ENCODE results near the gene EIF3B.

EIF3B gene

GRCh38 chr7:2350055-2350454 lies 4.6 kb upstream of the EIF3B start:
- Histone ChIP-seq H3K4me1 (ENCODE audit: control insufficient read depth, insufficient read depth, low read length, unreplicated experiment) (no peaks in the 10 kb centered on the region), H2AFZ (ENCODE audit: low read length, unreplicated experiment) (no peak overlapping the region), H3K4me3 (ENCODE audit: low read depth, low read length) (no peak overlapping the region)

GRCh38 chr7:2350861-2351260 lies 3.8 kb upstream of the EIF3B start:
- no peak overlapping the region for H2AFZ ChIP-seq (ENCODE audit: low read length, unreplicated experiment)
- H3K4me1 ChIP-seq (ENCODE audit: control insufficient read depth, insufficient read depth, low read length, unreplicated experiment): no peaks in the 10 kb centered on the region
- no peaks in the 10 kb centered on the region for H3K36me3 ChIP-seq (ENCODE audit: insufficient read depth, low read length)
- no peak overlapping the region for H3K4me3 ChIP-seq (ENCODE audit: low read depth, low read length)
- peaks cover 27% of the 10 kb centered on the region for H3K79me2 ChIP-seq (ENCODE audit: control insufficient read depth, insufficient read depth, low read length, unreplicated experiment)
- no peaks in the 10 kb centered on the region for H3K27me3 ChIP-seq (ENCODE audit: insufficient read depth, low read length)
- no peak overlapping the region for H3K27ac ChIP-seq (ENCODE audit: low read depth, low read length)

More at GRCh38 chr7:2350055-2350454, 4.6 kb upstream of the EIF3B start:
- no peak overlapping the region for H3K27ac ChIP-seq (ENCODE audit: low read depth, low read length)
- H3K27me3 ChIP-seq (ENCODE audit: insufficient read depth, low read length): no peaks in the 10 kb centered on the region
- H3K36me3 ChIP-seq (ENCODE audit: insufficient read depth, low read length): no peaks in the 10 kb centered on the region
- peaks cover 19% of the 10 kb centered on the region for H3K79me2 ChIP-seq (ENCODE audit: control insufficient read depth, insufficient read depth, low read length, unreplicated experiment)

- Histone ChIP-seq H3K4me1 (ENCODE audit: control insufficient read depth, insufficient read depth, low read length, unreplicated experiment) (peaks cover 15% of the 10 kb centered on the region), H3K27ac (ENCODE audit: low read depth, low read length) (peak overlapping the region; percentile 98), H3K36me3 (ENCODE audit: insufficient read depth, low read length) (peaks cover 9% of the 10 kb centered on the region; the same call in 1 of the 2 replicates), H3K27me3 (ENCODE audit: insufficient read depth, low read length) (no peaks in the 10 kb centered on the region), H3K79me2 (ENCODE audit: control insufficient read depth, insufficient read depth, low read length, unreplicated experiment) (peaks cover 51% of the 10 kb centered on the region), H3K4me3 (ENCODE audit: low read depth, low read length) (peak overlapping the region; percentile 99), H2AFZ (ENCODE audit: low read length, unreplicated experiment) (peak overlapping the region; percentile 81)
Observed at GRCh38 chr7:2353113-2353935, 1.3 kb upstream of the EIF3B start.

GRCh38 chr7:2353936-2354185 lies 766 bp upstream of the EIF3B start:
- Histone ChIP-seq H3K36me3 (ENCODE audit: insufficient read depth, low read length) (peaks cover 9% of the 10 kb centered on the region; the same call in 1 of the 2 replicates), H3K79me2 (ENCODE audit: control insufficient read depth, insufficient read depth, low read length, unreplicated experiment) (peaks cover 57% of the 10 kb centered on the region), H2AFZ (ENCODE audit: low read length, unreplicated experiment) (peak overlapping the region; percentile 81), H3K4me1 (ENCODE audit: control insufficient read depth, insufficient read depth, low read length, unreplicated experiment) (peaks cover 15% of the 10 kb centered on the region), H3K27me3 (ENCODE audit: insufficient read depth, low read length) (no peaks in the 10 kb centered on the region), H3K4me3 (ENCODE audit: low read depth, low read length) (peak overlapping the region; percentile 99), H3K27ac (ENCODE audit: low read depth, low read length) (peak overlapping the region; percentile 98)

- Histone ChIP-seq H3K4me1 (ENCODE audit: control insufficient read depth, insufficient read depth, low read length, unreplicated experiment) (peaks cover 15% of the 10 kb centered on the region), H3K4me3 (ENCODE audit: low read depth, low read length) (peak overlapping the region; percentile 99), H2AFZ (ENCODE audit: low read length, unreplicated experiment) (no peak overlapping the region), H3K27me3 (ENCODE audit: insufficient read depth, low read length) (no peaks in the 10 kb centered on the region), H3K79me2 (ENCODE audit: control insufficient read depth, insufficient read depth, low read length, unreplicated experiment) (peaks cover 69% of the 10 kb centered on the region), H3K36me3 (ENCODE audit: insufficient read depth, low read length) (peaks cover 9% of the 10 kb centered on the region), H3K27ac (ENCODE audit: low read depth, low read length) (peak overlapping the region; percentile 98)
Observed at GRCh38 chr7:2354939-2355704, 495 bp downstream of the EIF3B start.

GRCh38 chr7:2355705-2356008 lies 1.0 kb downstream of the EIF3B start:
- Histone ChIP-seq H3K4me1 (ENCODE audit: control insufficient read depth, insufficient read depth, low read length, unreplicated experiment) (peaks cover 15% of the 10 kb centered on the region), H3K27me3 (ENCODE audit: insufficient read depth, low read length) (no peaks in the 10 kb centered on the region), H3K4me3 (ENCODE audit: low read depth, low read length) (peak overlapping the region; percentile 99), H3K27ac (ENCODE audit: low read depth, low read length) (peak overlapping the region; percentile 98), H3K79me2 (ENCODE audit: control insufficient read depth, insufficient read depth, low read length, unreplicated experiment) (peaks cover 72% of the 10 kb centered on the region), H2AFZ (ENCODE audit: low read length, unreplicated experiment) (no peak overlapping the region), H3K36me3 (ENCODE audit: insufficient read depth, low read length) (peaks cover 11% of the 10 kb centered on the region)

GRCh38 chr7:2357165-2357564 lies 2.5 kb downstream of the EIF3B start:
- H3K27ac ChIP-seq (ENCODE audit: low read depth, low read length): no peak overlapping the region
- peaks cover 15% of the 10 kb centered on the region for H3K4me1 ChIP-seq (ENCODE audit: control insufficient read depth, insufficient read depth, low read length, unreplicated experiment)
- no peak overlapping the region for H2AFZ ChIP-seq (ENCODE audit: low read length, unreplicated experiment)
- no peaks in the 10 kb centered on the region for H3K27me3 ChIP-seq (ENCODE audit: insufficient read depth, low read length)
- peak overlapping the region; percentile 99 for H3K4me3 ChIP-seq (ENCODE audit: low read depth, low read length)
- H3K36me3 ChIP-seq (ENCODE audit: insufficient read depth, low read length): peaks cover 15% of the 10 kb centered on the region
- H3K79me2 ChIP-seq (ENCODE audit: control insufficient read depth, insufficient read depth, low read length, unreplicated experiment): peaks cover 76% of the 10 kb centered on the region

- Histone ChIP-seq H3K79me2 (ENCODE audit: control insufficient read depth, insufficient read depth, low read length, unreplicated experiment) (peaks cover 80% of the 10 kb centered on the region), H3K36me3 (ENCODE audit: insufficient read depth, low read length) (peaks cover 19% of the 10 kb centered on the region), H3K27me3 (ENCODE audit: insufficient read depth, low read length) (no peaks in the 10 kb centered on the region), H3K27ac (ENCODE audit: low read depth, low read length) (no peak overlapping the region), H3K4me3 (ENCODE audit: low read depth, low read length) (peak overlapping the region; percentile 99), H2AFZ (ENCODE audit: low read length, unreplicated experiment) (no peak overlapping the region), H3K4me1 (ENCODE audit: control insufficient read depth, insufficient read depth, low read length, unreplicated experiment) (peaks cover 15% of the 10 kb centered on the region)
Observed at GRCh38 chr7:2357571-2357970, 2.9 kb downstream of the EIF3B start.

GRCh38 chr7:2358968-2359527 lies 4.4 kb downstream of the EIF3B start:
- peaks cover 15% of the 10 kb centered on the region for H3K4me1 ChIP-seq (ENCODE audit: control insufficient read depth, insufficient read depth, low read length, unreplicated experiment)
- no peak overlapping the region for H3K4me3 ChIP-seq (ENCODE audit: low read depth, low read length)
- no peaks in the 10 kb centered on the region for H3K27me3 ChIP-seq (ENCODE audit: insufficient read depth, low read length)
- peaks cover 77% of the 10 kb centered on the region for H3K79me2 ChIP-seq (ENCODE audit: control insufficient read depth, insufficient read depth, low read length, unreplicated experiment)
- peaks cover 25% of the 10 kb centered on the region for H3K36me3 ChIP-seq (ENCODE audit: insufficient read depth, low read length)
- H3K27ac ChIP-seq (ENCODE audit: low read depth, low read length): no peak overlapping the region
- no peak overlapping the region for H2AFZ ChIP-seq (ENCODE audit: low read length, unreplicated experiment)

GRCh38 chr7:2359610-2360009 lies 5.0 kb downstream of the EIF3B start:
- Histone ChIP-seq H3K4me3 (ENCODE audit: low read depth, low read length) (no peak overlapping the region), H3K27ac (ENCODE audit: low read depth, low read length) (no peak overlapping the region)

More at GRCh38 chr7:2359610-2360009, 5.0 kb downstream of the EIF3B start:
- Histone ChIP-seq H2AFZ (ENCODE audit: low read length, unreplicated experiment) (no peak overlapping the region), H3K4me1 (ENCODE audit: control insufficient read depth, insufficient read depth, low read length, unreplicated experiment) (peaks cover 15% of the 10 kb centered on the region), H3K36me3 (ENCODE audit: insufficient read depth, low read length) (peaks cover 25% of the 10 kb centered on the region), H3K27me3 (ENCODE audit: insufficient read depth, low read length) (no peaks in the 10 kb centered on the region), H3K79me2 (ENCODE audit: control insufficient read depth, insufficient read depth, low read length, unreplicated experiment) (peaks cover 75% of the 10 kb centered on the region)
